CD14-positive monocyte (primary cell): ENCODE measurements around the gene TSPAN5. TPM values are rescaled to one million over a fixed set of nuclear protein-coding genes. Genes with fewer than 3 reads are reported as not detected.

Experiments
- DNase-seq, 3 donors: peaks; one replicate each; pipeline ENCODE4 v3.0.0-alpha.2; 2011 to 2022
- H2AFZ ChIP-seq: 2 replicates; pipeline ENCODE4 v1.6.0; 2012; ENCODE audit warnings: mild to moderate bottlenecking, low read depth, low read length, inconsistent platforms; ENCODE audit not compliant: insufficient read depth, poor library complexity, severe bottlenecking
- H3K27ac ChIP-seq, 2 donors: 1 replicate in 1 of 2; 2 replicates in 1 of 2; pipeline ENCODE4 v1.5.1; 2012 to 2013; ENCODE audit warnings: low read length in 2 of 2, control low read depth in 1 of 2, inconsistent platforms in 1 of 2, low read depth in 1 of 2, mild to moderate bottlenecking in 1 of 2
- H3K27me3 ChIP-seq, 2 donors: one replicate each; pipeline versions ENCODE4 v1.6.0 to v1.6.1; 2011 to 2013; ENCODE audit warnings: low read length in 2 of 2; ENCODE audit not compliant: control insufficient read depth in 2 of 2, insufficient read depth in 2 of 2
- H3K36me3 ChIP-seq, 2 donors: replicated peaks in 1 of 2; 1 replicate in 1 of 2; 2 replicates in 1 of 2; pipeline versions ENCODE4 v1.5.1 to v1.6.1; 2012 to 2013; ENCODE audit warnings: low read length in 2 of 2, control low read depth in 1 of 2, inconsistent platforms in 1 of 2, mild to moderate bottlenecking in 1 of 2; ENCODE audit not compliant: insufficient read depth in 2 of 2, control insufficient read depth in 1 of 2
- H3K4me1 ChIP-seq, 2 donors: 1 replicate in 1 of 2; 2 replicates in 1 of 2; pipeline versions ENCODE4 v1.5.1 to v1.6.1; 2012 to 2013; ENCODE audit warnings: low read length in 2 of 2, control low read depth in 1 of 2, inconsistent platforms in 1 of 2, mild to moderate bottlenecking in 1 of 2, moderate library complexity in 1 of 2; ENCODE audit not compliant: insufficient read depth in 2 of 2, control insufficient read depth in 1 of 2
- H3K4me2 ChIP-seq: replicated peaks from 2 replicates; pipeline ENCODE3; 2012; ENCODE audit warnings: low read length, moderate library complexity, mild to moderate bottlenecking; ENCODE audit not compliant: poor library complexity, severe bottlenecking; ENCODE audit errors: extremely low read depth
- H3K4me3 ChIP-seq, 3 experiments: fragments of 200-600 bp in 1 of 3; sonication (generic) in 1 of 3; replicated peaks in 1 of 3; 1 replicate in 2 of 3; 2 replicates in 1 of 3; pipeline ENCODE4 v1.5.1; 2011 to 2013; ENCODE audit warnings: low read length in 3 of 3, mild to moderate bottlenecking in 3 of 3, control low read depth in 2 of 3, low read depth in 2 of 3, inconsistent platforms in 1 of 3, moderate library complexity in 1 of 3
- H3K79me2 ChIP-seq: 2 replicates; pipeline ENCODE4 v1.6.0; 2012; ENCODE audit warnings: mild to moderate bottlenecking, control low read depth, inconsistent platforms, low read length, moderate library complexity; ENCODE audit not compliant: insufficient read depth
- H3K9ac ChIP-seq: 2 replicates; pipeline ENCODE4 v1.6.0; 2017; ENCODE audit warnings: low read length, mild to moderate bottlenecking; ENCODE audit not compliant: insufficient read depth, poor library complexity, severe bottlenecking
- H3K9me3 ChIP-seq, 2 donors: replicated peaks in 1 of 2; 1 replicate in 1 of 2; 2 replicates in 1 of 2; pipeline versions ENCODE4 v1.5.1 to v1.6.1; 2012 to 2013; ENCODE audit warnings: low read length in 2 of 2, control low read depth in 1 of 2; ENCODE audit not compliant: control insufficient read depth in 1 of 2, insufficient read depth in 1 of 2
- H4K20me1 ChIP-seq: 2 replicates; pipeline ENCODE4 v1.6.0; 2012; ENCODE audit warnings: mild to moderate bottlenecking, low read length, control low read depth, moderate library complexity; ENCODE audit not compliant: insufficient read depth
- H3K27ac Mint-ChIP-seq, 7 donors: one replicate each; pipeline ENCODE4 v1.8.0; 2020; ENCODE audit warnings: mild to moderate bottlenecking in 7 of 7, mixed read lengths in 7 of 7, moderate library complexity in 6 of 7, inconsistent platforms in 2 of 7
- H3K27me3 Mint-ChIP-seq, 3 donors: one replicate each; pipeline ENCODE4 v1.8.0; 2021 to 2022; ENCODE audit warnings: low read depth in 3 of 3, mild to moderate bottlenecking in 3 of 3, mixed read lengths in 3 of 3, moderate library complexity in 3 of 3, inconsistent platforms in 1 of 3
- H3K36me3 Mint-ChIP-seq, 2 donors: one replicate each; pipeline ENCODE4 v1.8.0; 2020; ENCODE audit warnings: mixed read lengths in 2 of 2, inconsistent platforms in 1 of 2, mild to moderate bottlenecking in 1 of 2
- H3K4me1 Mint-ChIP-seq: one replicate; pipeline ENCODE4 v1.8.0; 2020; ENCODE audit warnings: mild to moderate bottlenecking, mixed read lengths
- H3K4me3 Mint-ChIP-seq, 2 donors: one replicate each; pipeline ENCODE4 v1.8.0; 2020; ENCODE audit warnings: mild to moderate bottlenecking in 2 of 2, mixed read lengths in 2 of 2, moderate library complexity in 1 of 2
- H3K9me3 Mint-ChIP-seq, 7 donors: one replicate each; pipeline ENCODE4 v1.8.0; 2020 to 2022; ENCODE audit warnings: mixed read lengths in 7 of 7, mild to moderate bottlenecking in 6 of 7, moderate library complexity in 6 of 7, inconsistent platforms in 2 of 7
- CTCF ChIP-seq: fragments of 200-600 bp; IDR thresholded peaks from one replicate; pipeline ENCODE4 v1.8.0; 2022; ENCODE audit warnings: antibody characterized with exemption, mild to moderate bottlenecking
- WGBS: methylation state at CpG from one replicate; pipeline ENCODE4 v1.1.5; 2013; ENCODE audit warnings: missing lambda C conversion rate; ENCODE audit not compliant: insufficient coverage; 5-methylcytosine and 5-hydroxymethylcytosine counted together
- intact Hi-C, 2 donors: fragments of 100-400 bp; cut with micrococcal nuclease; formaldehyde crosslinking; loops; one replicate each; pipeline versions ENCODE4 v1.15.0 to v1.15.1; 2023
- polyA plus RNA-seq, 3 donors: library from polyadenylated mRNA; depleted of rRNA in 1 of 3; unstranded in 2 of 3; stranded (reverse) in 1 of 3; fragments of 300-500 nt in 2 of 3; fragments of >200 nt in 1 of 3; fragmentation: Illumina TruSeq in 2 of 3; gene quantifications; 1 replicate in 2 of 3; 2 replicates in 1 of 3; pipeline ENCODE4 v1.2.3, GENCODE V29; 2012 to 2021

TSPAN5 gene
- polyA plus RNA-seq, 3 donors, result 0.09 to 1.1 (median 0.13) TPM

GRCh38 chr4:98627531-98628257 lies 30.7 kb downstream of the TSPAN5 start:
- no CpG with 5 or more reads among the region's 3 CpGs for WGBS
- Histone ChIP-seq H2AFZ (no peak overlapping the region), H3K79me2 (no peaks in the 10 kb centered on the region), H3K27me3 (no peaks in the 10 kb centered on the region), H3K9ac (no peak overlapping the region), H3K27ac (no peak overlapping the region), H3K9me3 (no peaks in the 10 kb centered on the region), H3K36me3 (no peaks in the 10 kb centered on the region), H4K20me1 (no peaks in the 10 kb centered on the region), H3K4me2 (no peak overlapping the region), H3K4me3 (no peak overlapping the region), H3K4me1 (no peaks in the 10 kb centered on the region)
- Mint-ChIP-seq H3K27me3 (no peaks in the 10 kb centered on the region), H3K36me3 (no peaks in the 10 kb centered on the region), H3K27ac (no peak overlapping the region), H3K9me3 (peaks cover 0 to 9% (median under 1%) of the 10 kb centered on the region in 7 donors), H3K4me3 (no peak overlapping the region), H3K4me1 (no peaks in the 10 kb centered on the region)
- no peak for DNase-seq
- intact Hi-C loops, result no loop called here
- no peak for TF ChIP-seq CTCF

- WGBS, result 75% methylated on average over 4 of the region's 4 CpGs
- Histone ChIP-seq H3K4me1 (no peaks in the 10 kb centered on the region), H3K79me2 (no peaks in the 10 kb centered on the region), H3K4me3 (no peak overlapping the region), H3K4me2 (no peak overlapping the region), H3K9me3 (no peaks in the 10 kb centered on the region), H2AFZ (no peak overlapping the region), H3K36me3 (no peaks in the 10 kb centered on the region), H3K27me3 (no peaks in the 10 kb centered on the region), H3K9ac (no peak overlapping the region), H3K27ac (no peak overlapping the region), H4K20me1 (no peaks in the 10 kb centered on the region)
- Mint-ChIP-seq H3K27me3 (peaks cover 0 to 3% (median 0%) of the 10 kb centered on the region in 3 donors), H3K36me3 (no peaks in the 10 kb centered on the region), H3K4me3 (no peak overlapping the region), H3K9me3 (peaks cover 0 to 4% (median 0%) of the 10 kb centered on the region in 7 donors), H3K4me1 (no peaks in the 10 kb centered on the region), H3K27ac (no peak overlapping the region)
- no peak for TF ChIP-seq CTCF
- DNase-seq, result no peak
- intact Hi-C loops, result no loop called here
Measured at GRCh38 chr4:98626350-98626749, 32.1 kb downstream of the TSPAN5 start.
